Fibroblast of skin of right quadriceps (primary cell): Measurements from ENCODE around the gene SDK1.

Experiments used
- DNase-seq: peaks from one replicate; pipeline ENCODE4 v3.0.0-alpha.2; 2013

The SDK1 gene

GRCh38 chr7:4001742-4002141, 700.7 kb downstream of the SDK1 start:
- DNase-seq = no peak

GRCh38 chr7:4003503-4003902, 702.5 kb downstream of the SDK1 start:
- DNase-seq = no peak

GRCh38 chr7:4006687-4007086, 705.6 kb downstream of the SDK1 start:
- no peak for DNase-seq

GRCh38 chr7:4009211-4010060, 708.4 kb downstream of the SDK1 start:
- DNase-seq = no peak

- no peak for DNase-seq
Measured at GRCh38 chr7:4010061-4010605, 709.1 kb downstream of the SDK1 start.

- DNase-seq = no peak
Measured at GRCh38 chr7:4010923-4011656, 710.0 kb downstream of the SDK1 start.

- DNase-seq = no peak
Measured at GRCh38 chr7:4013793-4014192, 712.7 kb downstream of the SDK1 start.

GRCh38 chr7:4014346-4015050, 713.4 kb downstream of the SDK1 start:
- no peak for DNase-seq

- no peak for DNase-seq
Measured at GRCh38 chr7:4015371-4015770, 714.3 kb downstream of the SDK1 start.

GRCh38 chr7:4015996-4016395, 714.9 kb downstream of the SDK1 start:
- DNase-seq = no peak

- DNase-seq = no peak
Measured at GRCh38 chr7:4017081-4017480, 716.0 kb downstream of the SDK1 start.

- no peak for DNase-seq
Measured at GRCh38 chr7:4017785-4018184, 716.7 kb downstream of the SDK1 start.

- no peak for DNase-seq
Measured at GRCh38 chr7:4018601-4019316, 717.7 kb downstream of the SDK1 start.

- DNase-seq = no peak
Measured at GRCh38 chr7:4020086-4020485, 719.0 kb downstream of the SDK1 start.

- DNase-seq = no peak
Measured at GRCh38 chr7:4021413-4021812, 720.4 kb downstream of the SDK1 start.

GRCh38 chr7:4022265-4022664, 721.2 kb downstream of the SDK1 start:
- DNase-seq = no peak

- DNase-seq = no peak
Measured at GRCh38 chr7:4023502-4023901, 722.5 kb downstream of the SDK1 start.

GRCh38 chr7:4024133-4024532, 723.1 kb downstream of the SDK1 start:
- no peak for DNase-seq

- DNase-seq = no peak
Measured at GRCh38 chr7:4024806-4025205, 723.8 kb downstream of the SDK1 start.

- DNase-seq = no peak
Measured at GRCh38 chr7:4025210-4025609, 724.2 kb downstream of the SDK1 start.

- DNase-seq = no peak
Measured at GRCh38 chr7:4025694-4026615, 724.9 kb downstream of the SDK1 start.
